Caco-2 (cell line): ENCODE data around the gene CAMKMT. TPM values are rescaled to one million over a fixed set of nuclear protein-coding genes. Genes with fewer than 3 reads are reported as not detected.

ENCODE experiments used
- BruUV-seq: library from RNA; stranded (reverse); fragments of 400-500 nt; replicated peaks from 2 replicates; lab custom pipeline; 2021; lab: Mats Ljungman, UMichigan
- CTCF ChIA-PET: fragments of 300-600 bp; sonication (Branson Sonifier 250); formaldehyde crosslinking; loops from one replicate; lab custom pipeline; 2022; ENCODE audit warnings: antibody characterized with exemption; lab: Charles Lee
- POLR2A ChIA-PET: fragments of 300-600 bp; sonication (Branson Sonifier 250); formaldehyde crosslinking; loops from one replicate; lab custom pipeline; 2022; ENCODE audit warnings: antibody characterized with exemption; lab: Charles Lee
- DNase-seq, 2 experiments: peaks; one replicate each; pipeline versions ENCODE4 v3.0.0 to v3.0.0-alpha.2; 2020 to 2022
- H3K27me3 ChIP-seq: replicated peaks from 2 replicates; pipeline ENCODE4 v1.6.0; 2011; ENCODE audit warnings: low read length; ENCODE audit not compliant: control insufficient read depth, insufficient read depth
- H3K36me3 ChIP-seq: 2 replicates; pipeline ENCODE4 v1.5.1; 2011; ENCODE audit warnings: low read length; ENCODE audit not compliant: control insufficient read depth, insufficient read depth
- H3K4me1 ChIP-seq: fragments of 250-450 bp; sonication (Bioruptor Pico); 2 replicates; pipeline ENCODE4 v1.5.1; 2020; ENCODE audit warnings: mild to moderate bottlenecking
- H3K4me3 ChIP-seq: 2 replicates; pipeline ENCODE4 v1.5.1; 2011; ENCODE audit warnings: low read depth, mild to moderate bottlenecking, control low read depth, low read length
- H3K9me3 ChIP-seq: fragments of 250-450 bp; sonication (Bioruptor Pico); 2 replicates; pipeline ENCODE4 v1.5.1; 2020; ENCODE audit warnings: mild to moderate bottlenecking, moderate library complexity
- H3K27ac Mint-ChIP-seq: one replicate; pipeline ENCODE4 v1.8.0; 2022; ENCODE audit warnings: mixed read lengths; ENCODE audit not compliant: unreplicated experiment
- H3K27me3 Mint-ChIP-seq: one replicate; pipeline ENCODE4 v1.8.0; 2022; ENCODE audit warnings: mixed read lengths; ENCODE audit not compliant: insufficient read depth, unreplicated experiment
- H3K36me3 Mint-ChIP-seq: one replicate; pipeline ENCODE4 v1.8.0; 2022; ENCODE audit warnings: mild to moderate bottlenecking, mixed read lengths; ENCODE audit not compliant: insufficient read depth, unreplicated experiment
- H3K4me1 Mint-ChIP-seq: one replicate; pipeline ENCODE4 v1.8.0; 2022; ENCODE audit warnings: low read depth, mixed read lengths; ENCODE audit not compliant: unreplicated experiment
- H3K4me3 Mint-ChIP-seq: one replicate; pipeline ENCODE4 v1.8.0; 2022; ENCODE audit warnings: mild to moderate bottlenecking, moderate library complexity, mixed read lengths; ENCODE audit not compliant: unreplicated experiment
- H3K9me3 Mint-ChIP-seq: one replicate; pipeline ENCODE4 v1.8.0; 2022; ENCODE audit warnings: mixed read lengths; ENCODE audit not compliant: unreplicated experiment
- intact Hi-C: fragments of 100-400 bp; cut with micrococcal nuclease; formaldehyde crosslinking; loops from one replicate; pipeline ENCODE4 v1.10.0; 2022; ENCODE audit not compliant: unreplicated experiment
- total RNA-seq: library from RNA; stranded (reverse); gene quantifications from 2 replicates; pipeline ENCODE4 v1.2.3, GENCODE V29; 2022
- TF ChIP-seq, protein P1 (sequence below), 2 experiments: fragments of 200-600 bp in 1 of 2; IDR thresholded peaks; 1 replicate in 1 of 2; 2 replicates in 1 of 2; pipeline versions ENCODE4 v1.5.1 to v1.8.0; 2011 to 2022; ENCODE audit warnings: antibody characterized with exemption in 1 of 2, control low read depth in 1 of 2, inconsistent platforms in 1 of 2, low read depth in 1 of 2, low read length in 1 of 2, mild to moderate bottlenecking in 1 of 2, moderate library complexity in 1 of 2; ENCODE audit not compliant: insufficient read depth in 1 of 2, severe bottlenecking in 1 of 2, unreplicated experiment in 1 of 2

Gene CAMKMT
- total RNA-seq, 1 experiment from 2014 or later: 25.2 TPM

DNA sequence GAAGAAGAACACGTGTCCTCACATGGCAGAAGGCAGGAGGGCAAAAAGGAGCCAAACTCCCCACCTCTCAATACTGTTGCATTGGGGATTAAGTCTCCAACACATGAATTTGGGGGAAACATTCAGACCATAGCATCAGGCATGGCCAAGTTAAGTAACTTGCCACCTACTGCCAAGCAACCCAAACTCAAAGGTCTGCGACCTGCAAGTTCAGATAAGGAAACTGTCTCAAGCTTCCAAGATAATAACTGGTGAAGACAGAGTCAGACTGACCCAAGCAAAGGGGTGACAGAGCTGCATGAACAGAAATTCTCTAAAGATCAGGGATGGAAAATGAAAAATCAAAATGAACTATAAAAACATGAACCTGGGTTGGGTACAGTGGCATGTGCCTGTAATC lies 391.0 kb downstream of the CAMKMT start:
- H3K9me3 ChIP-seq: no peaks in the 10 kb centered on the region
- no peak for DNase-seq
- H3K4me3 ChIP-seq: no peak overlapping the region
- ChIA-PET CTCF (interaction anchor here (0.6 kb wide), 1 partner anchor 365 kb away, joined by 7 read pairs; no protein-coding TSS in a partner anchor), POLR2A (interaction anchor here (0.5 kb wide), 1 partner anchor 104 kb away, joined by 3 read pairs; no protein-coding TSS in a partner anchor)
- H3K36me3 ChIP-seq: no peaks in the 10 kb centered on the region
- Mint-ChIP-seq H3K9me3 (no peaks in the 10 kb centered on the region), H3K4me3 (no peak overlapping the region), H3K36me3 (no peaks in the 10 kb centered on the region), H3K4me1 (no peaks in the 10 kb centered on the region), H3K27me3 (no peaks in the 10 kb centered on the region), H3K27ac (no peak overlapping the region)
- BruUV-seq: no TSS peak
- intact Hi-C loops: no loop called here
- TF ChIP-seq, protein P1, sequence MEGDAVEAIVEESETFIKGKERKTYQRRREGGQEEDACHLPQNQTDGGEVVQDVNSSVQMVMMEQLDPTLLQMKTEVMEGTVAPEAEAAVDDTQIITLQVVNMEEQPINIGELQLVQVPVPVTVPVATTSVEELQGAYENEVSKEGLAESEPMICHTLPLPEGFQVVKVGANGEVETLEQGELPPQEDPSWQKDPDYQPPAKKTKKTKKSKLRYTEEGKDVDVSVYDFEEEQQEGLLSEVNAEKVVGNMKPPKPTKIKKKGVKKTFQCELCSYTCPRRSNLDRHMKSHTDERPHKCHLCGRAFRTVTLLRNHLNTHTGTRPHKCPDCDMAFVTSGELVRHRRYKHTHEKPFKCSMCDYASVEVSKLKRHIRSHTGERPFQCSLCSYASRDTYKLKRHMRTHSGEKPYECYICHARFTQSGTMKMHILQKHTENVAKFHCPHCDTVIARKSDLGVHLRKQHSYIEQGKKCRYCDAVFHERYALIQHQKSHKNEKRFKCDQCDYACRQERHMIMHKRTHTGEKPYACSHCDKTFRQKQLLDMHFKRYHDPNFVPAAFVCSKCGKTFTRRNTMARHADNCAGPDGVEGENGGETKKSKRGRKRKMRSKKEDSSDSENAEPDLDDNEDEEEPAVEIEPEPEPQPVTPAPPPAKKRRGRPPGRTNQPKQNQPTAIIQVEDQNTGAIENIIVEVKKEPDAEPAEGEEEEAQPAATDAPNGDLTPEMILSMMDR (IDR thresholded peaks at IDR 0.05; ENCODE audit: insufficient read depth in 1 of 2, low read depth in 1 of 2, low read length in 1 of 2, severe bottlenecking in 1 of 2, unreplicated experiment in 1 of 2): no peak
- no peaks in the 10 kb centered on the region for H3K27me3 ChIP-seq
- no peaks in the 10 kb centered on the region for H3K4me1 ChIP-seq

DNA sequence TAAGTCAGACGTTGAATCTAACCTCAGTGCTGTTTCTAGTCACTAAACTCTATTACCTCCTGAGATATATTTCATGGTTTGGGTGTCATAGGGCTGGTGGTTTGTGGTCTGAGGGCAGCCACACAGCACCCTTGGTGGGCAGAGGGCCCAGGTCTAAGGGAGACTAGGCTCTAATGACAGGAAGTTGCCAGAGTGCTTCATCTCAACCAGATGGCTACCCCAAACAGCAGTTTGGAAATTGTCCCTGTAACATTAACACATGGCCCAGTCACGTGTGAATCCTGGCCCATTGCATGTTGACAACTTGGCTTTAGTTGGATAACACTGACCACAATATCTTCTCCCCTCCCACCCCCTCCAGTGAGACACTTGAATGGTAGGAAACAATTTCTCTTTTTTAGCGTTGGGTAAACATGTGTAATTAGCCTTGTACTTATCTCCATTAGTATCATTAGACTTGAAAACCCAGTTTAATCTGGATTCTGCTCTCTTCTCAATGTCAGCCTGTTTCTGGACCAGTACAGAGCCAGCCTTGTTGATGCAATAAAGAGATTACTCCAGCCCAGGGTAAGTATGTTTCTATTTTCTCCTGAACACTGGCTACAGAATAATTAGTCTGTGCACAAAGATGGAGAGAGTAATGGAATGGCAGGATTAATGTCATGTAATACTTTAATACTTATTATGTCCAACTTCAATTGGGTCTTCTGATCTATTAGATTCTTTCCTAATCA lies 392.0 kb downstream of the CAMKMT start:
- Mint-ChIP-seq H3K4me3 (no peak overlapping the region), H3K36me3 (no peaks in the 10 kb centered on the region), H3K27me3 (no peaks in the 10 kb centered on the region), H3K27ac (no peak overlapping the region), H3K4me1 (no peaks in the 10 kb centered on the region), H3K9me3 (no peaks in the 10 kb centered on the region)
- BruUV-seq: no TSS peak
- no peak for DNase-seq
- Histone ChIP-seq H3K9me3 (no peaks in the 10 kb centered on the region), H3K4me3 (no peak overlapping the region), H3K27me3 (no peaks in the 10 kb centered on the region), H3K36me3 (no peaks in the 10 kb centered on the region), H3K4me1 (no peaks in the 10 kb centered on the region)
- intact Hi-C loops: no loop called here
- TF ChIP-seq, protein P1 (IDR thresholded peaks at IDR 0.05; ENCODE audit: insufficient read depth in 1 of 2, low read depth in 1 of 2, low read length in 1 of 2, severe bottlenecking in 1 of 2, unreplicated experiment in 1 of 2): no peak
- ChIA-PET CTCF (interaction anchor here (0.6 to 0.7 kb wide), 2 partner anchors 187 to 366 kb away, joined by 3 to 7 read pairs; no protein-coding TSS in a partner anchor), POLR2A (interaction anchor here (0.6 kb wide), 1 partner anchor 699 kb away, joined by 8 read pairs; no protein-coding TSS in a partner anchor)

DNA sequence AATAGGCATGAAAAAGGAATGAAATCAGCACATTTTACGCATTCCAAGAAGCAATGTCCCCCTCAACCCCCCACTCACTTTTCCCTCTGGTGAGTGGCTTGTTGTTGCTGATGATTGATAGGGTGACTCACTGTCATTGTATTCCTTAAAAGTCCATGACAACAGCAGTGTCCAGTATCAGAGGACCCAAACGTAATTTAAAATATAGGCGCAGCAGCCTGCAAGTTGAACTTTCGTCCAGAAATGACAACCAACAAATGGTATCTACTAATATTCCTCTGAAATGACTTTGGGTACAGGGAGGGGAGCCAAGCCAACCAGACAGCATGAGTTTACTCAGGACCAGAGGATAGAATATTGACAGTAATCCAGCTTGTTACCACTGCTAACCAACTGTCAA lies 396.8 kb downstream of the CAMKMT start:
- ChIA-PET CTCF (no interaction called here), POLR2A (no interaction called here)
- no TSS peak for BruUV-seq
- Histone ChIP-seq H3K9me3 (no peaks in the 10 kb centered on the region), H3K36me3 (no peaks in the 10 kb centered on the region), H3K4me1 (0 out of 2 replicates have a peak, but pooled peaks cover 4% of the 10 kb centered on the region), H3K4me3 (no peak overlapping the region), H3K27me3 (no peaks in the 10 kb centered on the region)
- Mint-ChIP-seq H3K36me3 (peaks cover 6% of the 10 kb centered on the region), H3K27ac (no peak overlapping the region), H3K4me3 (no peak overlapping the region), H3K9me3 (no peaks in the 10 kb centered on the region), H3K27me3 (no peaks in the 10 kb centered on the region), H3K4me1 (peaks cover 5% of the 10 kb centered on the region)
- TF ChIP-seq, protein P1 (IDR thresholded peaks at IDR 0.05; ENCODE audit: insufficient read depth in 1 of 2, low read depth in 1 of 2, low read length in 1 of 2, severe bottlenecking in 1 of 2, unreplicated experiment in 1 of 2): no peak
- no peak for DNase-seq
- intact Hi-C loops: no loop called here
